ENCODE measurements around the gene RET.

RET gene

DNA sequence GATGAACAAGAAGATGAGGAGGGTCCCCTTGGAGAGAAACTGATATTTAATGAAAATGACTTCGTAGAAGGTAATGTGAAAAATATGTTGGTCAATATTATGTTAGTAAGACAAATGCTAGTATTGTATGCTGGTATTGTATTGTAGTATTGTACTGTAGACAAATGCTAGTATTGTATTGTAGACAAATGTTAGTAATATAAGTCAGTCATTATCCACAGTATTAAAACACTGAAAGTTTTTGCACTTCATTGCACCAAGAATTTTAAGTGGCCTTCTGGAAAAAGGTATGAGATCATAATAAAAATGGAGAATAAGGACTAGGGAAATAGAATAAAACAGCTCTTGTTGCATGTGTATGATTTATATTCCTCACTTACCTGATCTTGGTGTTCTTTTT, 78.9 kb downstream of the RET start:
- H3K4me1 ChIP-seq = peaks cover 0 to 97% (median 26%) of the 10 kb centered on the region in 10 experiments; a peak in 18 of 20 replicates
- peaks cover 0 to 22% (median 17%) of the 10 kb centered on the region in 11 experiments; a peak in 17 of 22 replicates for H3K9me3 ChIP-seq (replicated peaks in 1 of 11)
- no peak overlapping the region for H3K4me3 ChIP-seq
- H3K9ac ChIP-seq = no peak overlapping the region
- TF ChIP-seq Cebpa-rat (IDR thresholded peaks at IDR 0.05) = no peak
- no peak overlapping the region for H3K27ac ChIP-seq
- H3K4me2 ChIP-seq = peak overlapping the region in 4 of 11 experiments; percentile 29 to 83 (median 74); a peak in 5 of 22 replicates
- peaks cover 8 to 62% (median 41%) of the 10 kb centered on the region in 11 experiments; a peak in 19 of 22 replicates for H3K36me3 ChIP-seq
- H3K27me3 ChIP-seq = no peaks in the 10 kb centered on the region
- peaks cover 54 to 100% (median 89%) of the 10 kb centered on the region in 11 experiments for H4K20me1 ChIP-seq

- peaks cover 0 to 15% (median 8%) of the 10 kb centered on the region in 11 experiments; a peak in 15 of 22 replicates for H3K9me3 ChIP-seq (replicated peaks in 1 of 11)
- peaks cover 18 to 71% (median 45%) of the 10 kb centered on the region in 11 experiments for H3K36me3 ChIP-seq
- peaks cover 0 to 97% (median 32%) of the 10 kb centered on the region in 10 experiments; a peak in 18 of 20 replicates for H3K4me1 ChIP-seq
- H3K9ac ChIP-seq = no peak overlapping the region; a peak in 1 of 22 replicates
- peak overlapping the region in 5 of 11 experiments; percentile 6 to 83 (median 73); a peak in 8 of 22 replicates for H3K4me2 ChIP-seq
- H3K27ac ChIP-seq = peak overlapping the region in 1 of 11 experiments; percentile 7; a peak in 1 of 22 replicates
- no peaks in the 10 kb centered on the region for H3K27me3 ChIP-seq
- TF ChIP-seq Cebpa-rat (IDR thresholded peaks at IDR 0.05) = no peak
- no peak overlapping the region for H3K4me3 ChIP-seq
- H4K20me1 ChIP-seq = peaks cover 46 to 100% (median 85%) of the 10 kb centered on the region in 11 experiments
Measured at GRCh38 chr10:43156590-43157341, 79.9 kb downstream of the RET start.

- Histone ChIP-seq H3K4me2 (peak overlapping the region in 3 of 11 experiments; percentile 19 to 36 (median 22); a peak in 2 of 22 replicates), H3K36me3 (peaks cover 37 to 82% (median 63%) of the 10 kb centered on the region in 11 experiments)
- TF ChIP-seq Cebpa-rat (IDR thresholded peaks at IDR 0.05) = no peak
Measured at GRCh38 chr10:43158636-43159035, 81.8 kb downstream of the RET start.

GRCh38 chr10:43160046-43160920, 83.4 kb downstream of the RET start:
- H3K4me2 ChIP-seq = peak overlapping the region in 10 of 11 experiments; percentile 20 to 85 (median 74); a peak in 19 of 22 replicates
- peaks cover 19 to 100% (median 73%) of the 10 kb centered on the region in 11 experiments; a peak in 21 of 22 replicates for H4K20me1 ChIP-seq
- TF ChIP-seq Cebpa-rat (IDR thresholded peaks at IDR 0.05) = 0 out of 22 replicates have a peak, but pooled peaks of 1 of the 11 experiments have one; percentile 26
- H3K9me3 ChIP-seq (replicated peaks in 1 of 11) = no peaks in the 10 kb centered on the region
- H3K27me3 ChIP-seq = no peaks in the 10 kb centered on the region
- H3K9ac ChIP-seq = peak overlapping the region in 7 of 11 experiments; percentile 1 to 71 (median 44); a peak in 10 of 22 replicates
- H3K27ac ChIP-seq = peak overlapping the region in 10 of 11 experiments; percentile 45 to 82 (median 60); a peak in 19 of 22 replicates
- peak overlapping the region in 3 of 10 experiments; percentile 5 to 25 (median 11); a peak in 1 of 20 replicates for H3K4me3 ChIP-seq
- peaks cover 43 to 93% (median 71%) of the 10 kb centered on the region in 11 experiments for H3K36me3 ChIP-seq
- peaks cover 0 to 77% (median 37%) of the 10 kb centered on the region in 10 experiments; a peak in 18 of 20 replicates for H3K4me1 ChIP-seq

More at GRCh38 chr10:43158636-43159035, 81.8 kb downstream of the RET start:
- no peaks in the 10 kb centered on the region for H3K27me3 ChIP-seq
- H3K9me3 ChIP-seq (replicated peaks in 1 of 11) = no peaks in the 10 kb centered on the region
- H4K20me1 ChIP-seq = peaks cover 34 to 100% (median 85%) of the 10 kb centered on the region in 11 experiments
- H3K9ac ChIP-seq = no peak overlapping the region
- no peak overlapping the region for H3K27ac ChIP-seq
- peaks cover 0 to 94% (median 37%) of the 10 kb centered on the region in 10 experiments; a peak in 18 of 20 replicates for H3K4me1 ChIP-seq
- H3K4me3 ChIP-seq = no peak overlapping the region

GRCh38 chr10:43160921-43161255, 84.0 kb downstream of the RET start:
- Histone ChIP-seq H3K4me2 (peak overlapping the region in 10 of 11 experiments; percentile 20 to 85 (median 74); a peak in 19 of 22 replicates), H3K4me1 (peaks cover 0 to 71% (median 37%) of the 10 kb centered on the region in 10 experiments; a peak in 18 of 20 replicates), H3K27ac (peak overlapping the region in 10 of 11 experiments; percentile 45 to 82 (median 60); a peak in 19 of 22 replicates), H4K20me1 (peaks cover 19 to 100% (median 73%) of the 10 kb centered on the region in 11 experiments; a peak in 21 of 22 replicates), H3K36me3 (peaks cover 43 to 93% (median 70%) of the 10 kb centered on the region in 11 experiments), H3K27me3 (no peaks in the 10 kb centered on the region), H3K9ac (peak overlapping the region in 6 of 11 experiments; percentile 39 to 71 (median 48); a peak in 9 of 22 replicates), H3K9me3 (replicated peaks in 1 of 11) (no peaks in the 10 kb centered on the region), H3K4me3 (peak overlapping the region in 2 of 10 experiments; percentile 5 to 25; a peak in 2 of 20 replicates)
- no peak for TF ChIP-seq Cebpa-rat (IDR thresholded peaks at IDR 0.05)

- no peak for TF ChIP-seq Cebpa-rat (IDR thresholded peaks at IDR 0.05)
- H3K9ac ChIP-seq = no peak overlapping the region
- peak overlapping the region in 3 of 11 experiments; percentile 72 to 82 (median 80); a peak in 3 of 22 replicates for H3K27ac ChIP-seq
- H4K20me1 ChIP-seq = peaks cover 8 to 100% (median 63%) of the 10 kb centered on the region in 11 experiments; a peak in 17 of 22 replicates
- H3K4me1 ChIP-seq = peaks cover 0 to 59% (median 34%) of the 10 kb centered on the region in 10 experiments; a peak in 18 of 20 replicates
- H3K36me3 ChIP-seq = peaks cover 43 to 91% (median 70%) of the 10 kb centered on the region in 11 experiments
- H3K4me3 ChIP-seq = no peak overlapping the region
- no peaks in the 10 kb centered on the region for H3K9me3 ChIP-seq (replicated peaks in 1 of 11)
- H3K27me3 ChIP-seq = no peaks in the 10 kb centered on the region
- H3K4me2 ChIP-seq = peak overlapping the region in 5 of 11 experiments; percentile 34 to 85 (median 77); a peak in 8 of 22 replicates
Measured at GRCh38 chr10:43162604-43163003, 85.7 kb downstream of the RET start.

GRCh38 chr10:43166207-43166879, 89.5 kb downstream of the RET start:
- Histone ChIP-seq H3K27me3 (no peaks in the 10 kb centered on the region), H3K27ac (no peak overlapping the region), H3K4me3 (no peak overlapping the region), H3K9ac (no peak overlapping the region), H3K4me1 (peaks cover 0 to 24% (median 14%) of the 10 kb centered on the region in 10 experiments; a peak in 15 of 20 replicates), H4K20me1 (peaks cover 0 to 98% (median 39%) of the 10 kb centered on the region in 11 experiments; a peak in 15 of 22 replicates), H3K4me2 (no peak overlapping the region; a peak in 1 of 22 replicates), H3K9me3 (replicated peaks in 1 of 11) (no peaks in the 10 kb centered on the region), H3K36me3 (peaks cover 45 to 99% (median 90%) of the 10 kb centered on the region in 11 experiments)
- TF ChIP-seq Cebpa-rat (IDR thresholded peaks at IDR 0.05) = no peak

All from BLaER1 treated with 17β-estradiol and CSF1 and Interleukin-3, amounts not matched to agents 10 nM and 100 nM (cell line).